ENCODE data around the gene NRAP. TPM values are rescaled to one million over a fixed set of nuclear protein-coding genes. Genes with fewer than 3 reads are reported as not detected.

The NRAP gene
- total and polyA plus RNA-seq, 4 donors: 0.02 to 0.04 TPM; not detected in 2

DNA sequence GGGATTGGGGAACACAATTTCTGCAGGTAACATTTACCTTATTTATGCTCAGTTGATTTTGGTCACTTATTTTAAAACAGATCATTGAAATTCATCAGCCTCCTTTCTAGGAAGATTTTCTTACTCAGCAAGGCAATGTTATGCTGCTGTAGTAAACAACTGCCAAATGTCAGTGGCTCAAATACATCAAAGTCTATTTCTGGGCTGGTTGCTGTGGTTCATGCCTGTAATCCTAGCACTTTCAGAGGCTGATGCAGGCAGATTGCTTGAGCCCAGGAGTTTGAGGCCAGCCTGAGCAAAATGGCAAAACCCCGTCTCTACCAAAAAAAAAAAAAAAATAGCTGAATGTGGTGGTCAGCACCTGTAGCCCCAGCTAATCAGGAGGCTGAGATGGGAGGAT, 85.1 kb downstream of the NRAP start:
- TF ChIP-seq, protein P1, sequence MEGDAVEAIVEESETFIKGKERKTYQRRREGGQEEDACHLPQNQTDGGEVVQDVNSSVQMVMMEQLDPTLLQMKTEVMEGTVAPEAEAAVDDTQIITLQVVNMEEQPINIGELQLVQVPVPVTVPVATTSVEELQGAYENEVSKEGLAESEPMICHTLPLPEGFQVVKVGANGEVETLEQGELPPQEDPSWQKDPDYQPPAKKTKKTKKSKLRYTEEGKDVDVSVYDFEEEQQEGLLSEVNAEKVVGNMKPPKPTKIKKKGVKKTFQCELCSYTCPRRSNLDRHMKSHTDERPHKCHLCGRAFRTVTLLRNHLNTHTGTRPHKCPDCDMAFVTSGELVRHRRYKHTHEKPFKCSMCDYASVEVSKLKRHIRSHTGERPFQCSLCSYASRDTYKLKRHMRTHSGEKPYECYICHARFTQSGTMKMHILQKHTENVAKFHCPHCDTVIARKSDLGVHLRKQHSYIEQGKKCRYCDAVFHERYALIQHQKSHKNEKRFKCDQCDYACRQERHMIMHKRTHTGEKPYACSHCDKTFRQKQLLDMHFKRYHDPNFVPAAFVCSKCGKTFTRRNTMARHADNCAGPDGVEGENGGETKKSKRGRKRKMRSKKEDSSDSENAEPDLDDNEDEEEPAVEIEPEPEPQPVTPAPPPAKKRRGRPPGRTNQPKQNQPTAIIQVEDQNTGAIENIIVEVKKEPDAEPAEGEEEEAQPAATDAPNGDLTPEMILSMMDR (IDR thresholded peaks at IDR 0.05; ENCODE audit: control extremely low read depth, extremely low read depth): no peak
- ATAC-seq (ENCODE audit: insufficient read depth, low FRiP score) (no peak), DNase-seq (no peak)
- peaks cover 0 to 6% (median 0%) of the 10 kb centered on the region in 4 donors for H3K9me3 ChIP-seq (ENCODE audit: control insufficient read depth in 4 of 4, insufficient read depth in 3 of 4, low read length in 3 of 4)
- no peak overlapping the region for H3K27ac ChIP-seq (ENCODE audit: low read depth in 1 of 2, low read length in 1 of 2)
- no peak overlapping the region for H3K9ac ChIP-seq (ENCODE audit: insufficient read depth in 1 of 2, low read length in 2 of 2)
- no peaks in the 10 kb centered on the region for H3K27me3 ChIP-seq (ENCODE audit: control insufficient read depth in 3 of 3, insufficient read depth in 3 of 3, low read length in 2 of 3)
- H3K4me3 ChIP-seq: no peak overlapping the region
- 80 to 89% methylated on average over 1 of the region's 1 CpG for WGBS, 2 donors
- no peaks in the 10 kb centered on the region for H3K36me3 ChIP-seq (ENCODE audit: control insufficient read depth in 4 of 4, insufficient read depth in 4 of 4, low read length in 4 of 4)
- no peaks in the 10 kb centered on the region for H3K4me1 ChIP-seq (ENCODE audit: control insufficient read depth in 5 of 5, insufficient read depth in 5 of 5, low read length in 5 of 5)

DNA sequence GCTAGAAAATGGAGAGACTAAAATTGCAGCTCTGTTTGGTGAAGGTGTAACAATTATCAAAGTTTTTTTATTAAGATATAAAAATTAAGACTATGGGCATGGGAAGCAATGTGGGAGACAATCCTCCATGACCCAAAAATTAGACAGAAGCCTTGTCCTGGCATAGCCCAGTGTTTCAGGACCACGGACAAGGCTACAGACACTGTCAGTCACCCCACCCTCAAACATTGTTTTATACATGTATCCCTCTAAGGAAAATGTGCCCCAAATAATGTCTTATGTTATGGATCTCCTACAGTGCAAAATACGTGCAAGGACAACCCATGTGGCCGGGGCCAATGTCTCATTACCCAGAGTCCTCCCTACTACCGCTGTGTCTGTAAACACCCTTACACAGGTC, 87.0 kb downstream of the NRAP start:
- Histone ChIP-seq H3K9me3 (ENCODE audit: control insufficient read depth in 4 of 4, insufficient read depth in 3 of 4, low read length in 3 of 4) (peaks cover 0 to 6% (median 0%) of the 10 kb centered on the region in 4 donors), H3K4me1 (ENCODE audit: control insufficient read depth in 5 of 5, insufficient read depth in 5 of 5, low read length in 5 of 5) (peaks cover 0 to 8% (median 0%) of the 10 kb centered on the region in 5 donors), H3K27ac (ENCODE audit: low read depth in 1 of 2, low read length in 1 of 2) (no peak overlapping the region), H3K4me3 (no peak overlapping the region), H3K36me3 (ENCODE audit: control insufficient read depth in 4 of 4, insufficient read depth in 4 of 4, low read length in 4 of 4) (no peaks in the 10 kb centered on the region), H3K27me3 (ENCODE audit: control insufficient read depth in 3 of 3, insufficient read depth in 3 of 3, low read length in 2 of 3) (no peaks in the 10 kb centered on the region), H3K9ac (ENCODE audit: insufficient read depth in 1 of 2, low read length in 2 of 2) (no peak overlapping the region)
- DNase-seq: peak; percentile 61 to 78 (median 64)
- 64 to 71% methylated on average over 4 of the region's 4 CpGs for WGBS, 2 donors
- no peak for ATAC-seq (ENCODE audit: insufficient read depth, low FRiP score)
- TF ChIP-seq, protein P1 (IDR thresholded peaks at IDR 0.05; ENCODE audit: control extremely low read depth, extremely low read depth): no peak

DNA sequence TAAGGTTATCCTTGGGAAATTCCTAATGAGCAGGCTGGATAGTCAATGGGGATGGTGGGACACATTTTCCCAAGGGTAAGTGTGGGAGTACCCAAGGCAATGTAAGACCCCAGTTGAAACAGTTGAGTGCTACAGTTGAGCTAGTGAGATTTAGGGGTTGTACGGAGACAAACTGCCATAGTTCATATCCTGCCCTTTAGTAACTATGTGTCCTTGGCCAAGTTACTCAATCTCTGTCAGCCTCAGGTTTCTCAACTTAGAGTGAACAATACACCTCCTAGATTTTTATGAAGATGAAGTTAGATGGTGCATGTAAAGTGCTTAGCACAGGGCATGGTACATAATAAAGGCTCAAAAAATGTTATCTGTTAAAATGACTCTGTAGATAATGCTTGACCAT, 90.5 kb downstream of the NRAP start:
- Histone ChIP-seq H3K9ac (ENCODE audit: insufficient read depth in 1 of 2, low read length in 2 of 2) (no peak overlapping the region), H3K27ac (ENCODE audit: low read depth in 1 of 2, low read length in 1 of 2) (no peak overlapping the region), H3K4me3 (no peak overlapping the region), H3K4me1 (ENCODE audit: control insufficient read depth in 5 of 5, insufficient read depth in 5 of 5, low read length in 5 of 5) (peaks cover 0 to 8% (median 0%) of the 10 kb centered on the region in 5 donors), H3K9me3 (ENCODE audit: control insufficient read depth in 4 of 4, insufficient read depth in 3 of 4, low read length in 3 of 4) (peaks cover 0 to 10% (median 0%) of the 10 kb centered on the region in 4 donors), H3K36me3 (ENCODE audit: control insufficient read depth in 4 of 4, insufficient read depth in 4 of 4, low read length in 4 of 4) (no peaks in the 10 kb centered on the region), H3K27me3 (ENCODE audit: control insufficient read depth in 3 of 3, insufficient read depth in 3 of 3, low read length in 2 of 3) (no peaks in the 10 kb centered on the region)
- ATAC-seq (ENCODE audit: insufficient read depth, low FRiP score) (no peak), DNase-seq (no peak)
- TF ChIP-seq, protein P1 (IDR thresholded peaks at IDR 0.05; ENCODE audit: control extremely low read depth, extremely low read depth): no peak
- 85 to 87% methylated on average over 1 of the region's 1 CpG for WGBS, 2 donors

Measured in lung (tissue), 12 donors.